PFSK-1 (cell line): Measurements from ENCODE around the gene PAWR.

Experiments used
- FOXP2 ChIP-seq: optimal IDR thresholded peaks from 2 replicates; pipeline ENCODE3; 2011; ENCODE audit warnings: borderline replicate concordance, control low read depth, inconsistent platforms; ENCODE audit not compliant: insufficient read depth; ENCODE audit errors: extremely low read length, extremely low read depth
- POLR2AphosphoS5 ChIP-seq: IDR thresholded peaks from 2 replicates; pipeline ENCODE4 v1.6.1; 2012; ENCODE audit warnings: low read depth, mild to moderate bottlenecking, control low read depth, low read length, moderate library complexity
- SIN3A ChIP-seq: IDR thresholded peaks from 2 replicates; pipeline ENCODE4 v1.6.1; 2012; ENCODE audit warnings: mild to moderate bottlenecking, low read length, moderate library complexity, borderline replicate concordance; ENCODE audit not compliant: insufficient read depth
- TAF1 ChIP-seq: IDR thresholded peaks from 2 replicates; pipeline ENCODE4 v1.6.1; 2012; ENCODE audit warnings: low read length, control low read depth, borderline replicate concordance; ENCODE audit not compliant: insufficient read depth
- TF ChIP-seq, protein P1 (sequence below), 2 experiments: IDR thresholded peaks; 2 replicates each; pipeline versions ENCODE4 v1.6.1 to v1.8.0; 2011 to 2012; ENCODE audit warnings: low read depth in 2 of 2, low read length in 2 of 2, control low read depth in 1 of 2, inconsistent platforms in 1 of 2, mild to moderate bottlenecking in 1 of 2, moderate library complexity in 1 of 2; ENCODE audit not compliant: insufficient read depth in 1 of 2

DNA sequence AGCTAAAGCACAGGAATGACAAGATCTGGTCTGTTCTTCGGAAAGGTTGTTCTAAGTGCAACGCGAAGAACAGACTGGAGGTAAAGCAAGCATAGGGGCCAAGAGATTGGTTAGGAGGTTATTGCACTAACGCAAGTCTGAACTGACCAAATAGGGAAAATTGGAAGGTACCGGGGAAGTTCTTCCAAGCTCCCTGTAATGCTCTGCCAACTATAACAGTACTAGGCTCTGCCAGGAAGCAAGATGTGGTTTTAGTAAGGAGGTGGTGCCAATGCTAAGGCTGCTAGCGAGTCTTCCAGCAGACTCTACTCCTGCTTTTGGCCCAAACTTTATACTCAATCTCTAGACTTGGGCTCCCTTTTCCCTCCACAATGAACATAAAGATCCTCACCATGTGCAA is 138.6 kb downstream of the PAWR start:
- TF ChIP-seq POLR2AphosphoS5 (no peak), TAF1 (no peak), SIN3A (no peak), FOXP2 (no peak)
- TF ChIP-seq, protein P1, sequence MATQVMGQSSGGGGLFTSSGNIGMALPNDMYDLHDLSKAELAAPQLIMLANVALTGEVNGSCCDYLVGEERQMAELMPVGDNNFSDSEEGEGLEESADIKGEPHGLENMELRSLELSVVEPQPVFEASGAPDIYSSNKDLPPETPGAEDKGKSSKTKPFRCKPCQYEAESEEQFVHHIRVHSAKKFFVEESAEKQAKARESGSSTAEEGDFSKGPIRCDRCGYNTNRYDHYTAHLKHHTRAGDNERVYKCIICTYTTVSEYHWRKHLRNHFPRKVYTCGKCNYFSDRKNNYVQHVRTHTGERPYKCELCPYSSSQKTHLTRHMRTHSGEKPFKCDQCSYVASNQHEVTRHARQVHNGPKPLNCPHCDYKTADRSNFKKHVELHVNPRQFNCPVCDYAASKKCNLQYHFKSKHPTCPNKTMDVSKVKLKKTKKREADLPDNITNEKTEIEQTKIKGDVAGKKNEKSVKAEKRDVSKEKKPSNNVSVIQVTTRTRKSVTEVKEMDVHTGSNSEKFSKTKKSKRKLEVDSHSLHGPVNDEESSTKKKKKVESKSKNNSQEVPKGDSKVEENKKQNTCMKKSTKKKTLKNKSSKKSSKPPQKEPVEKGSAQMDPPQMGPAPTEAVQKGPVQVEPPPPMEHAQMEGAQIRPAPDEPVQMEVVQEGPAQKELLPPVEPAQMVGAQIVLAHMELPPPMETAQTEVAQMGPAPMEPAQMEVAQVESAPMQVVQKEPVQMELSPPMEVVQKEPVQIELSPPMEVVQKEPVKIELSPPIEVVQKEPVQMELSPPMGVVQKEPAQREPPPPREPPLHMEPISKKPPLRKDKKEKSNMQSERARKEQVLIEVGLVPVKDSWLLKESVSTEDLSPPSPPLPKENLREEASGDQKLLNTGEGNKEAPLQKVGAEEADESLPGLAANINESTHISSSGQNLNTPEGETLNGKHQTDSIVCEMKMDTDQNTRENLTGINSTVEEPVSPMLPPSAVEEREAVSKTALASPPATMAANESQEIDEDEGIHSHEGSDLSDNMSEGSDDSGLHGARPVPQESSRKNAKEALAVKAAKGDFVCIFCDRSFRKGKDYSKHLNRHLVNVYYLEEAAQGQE (IDR thresholded peaks at IDR 0.05; ENCODE audit: insufficient read depth in 1 of 2, low read depth in 2 of 2, low read length in 2 of 2), result no peak
